SK-N-SH treated with all-trans-retinoic acid at 6 μM for 48 hours (cell line): ENCODE measurements around the gene USE1.

ENCODE experiments used
- ATAC-seq: fragments of 200-7000 bp; cut with Tn5 transposase; 3 replicates; pipeline ENCODE4 v1.9.1; 2020; ENCODE audit warnings: mild to moderate bottlenecking, moderate library complexity
- ARNTL ChIP-seq: fragments of 450-650 bp; formaldehyde crosslinking; IDR thresholded peaks from 2 replicates; pipeline ENCODE4 v1.5.0; 2020; ENCODE audit warnings: low read depth, mild to moderate bottlenecking, moderate library complexity, borderline replicate concordance
- BACH2 ChIP-seq: fragments of 250-450 bp; sonication (Bioruptor Pico); IDR thresholded peaks from 2 replicates; pipeline ENCODE4 v1.9.0; 2021; ENCODE audit warnings: mild to moderate bottlenecking, borderline replicate concordance
- CREB5 ChIP-seq: fragments of 250-450 bp; sonication (Bioruptor Pico); IDR thresholded peaks from 2 replicates; pipeline ENCODE4 v1.5.1; 2020; ENCODE audit warnings: low read depth, mild to moderate bottlenecking, moderate library complexity
- CSDC2 ChIP-seq: fragments of 250-450 bp; sonication (Bioruptor Pico); IDR thresholded peaks from 2 replicates; pipeline ENCODE4 v1.5.0; 2020; ENCODE audit warnings: mild to moderate bottlenecking, moderate library complexity
- CSRNP3 ChIP-seq: fragments of 250-450 bp; sonication (Bioruptor Pico); IDR thresholded peaks from 2 replicates; pipeline ENCODE4 v1.5.1; 2021; ENCODE audit warnings: mild to moderate bottlenecking, moderate library complexity
- ESRRG ChIP-seq: fragments of 250-450 bp; sonication (Bioruptor Pico); IDR thresholded peaks from 2 replicates; pipeline ENCODE4 v1.6.1; 2021; ENCODE audit warnings: mild to moderate bottlenecking
- GLIS3 ChIP-seq: fragments of 250-450 bp; sonication (Bioruptor Pico); IDR thresholded peaks from 2 replicates; pipeline ENCODE4 v1.5.0; 2020; ENCODE audit warnings: mild to moderate bottlenecking, moderate library complexity
- ISL1 ChIP-seq: fragments of 250-450 bp; sonication (Bioruptor Pico); IDR thresholded peaks from 2 replicates; pipeline ENCODE4 v2.1.2; 2022; ENCODE audit warnings: mild to moderate bottlenecking, moderate library complexity
- OSR1 ChIP-seq: fragments of 250-450 bp; sonication (Bioruptor Pico); IDR thresholded peaks from 2 replicates; pipeline ENCODE4 v1.8.0; 2022; ENCODE audit warnings: moderate library complexity, mild to moderate bottlenecking, inconsistent platforms
- PATZ1 ChIP-seq: fragments of 250-450 bp; sonication (Bioruptor Pico); IDR thresholded peaks from 2 replicates; pipeline ENCODE4 v1.8.0; 2020; ENCODE audit warnings: mild to moderate bottlenecking, moderate library complexity, borderline replicate concordance
- POU6F1 ChIP-seq: fragments of 250-450 bp; sonication (Bioruptor Pico); IDR thresholded peaks from 2 replicates; pipeline ENCODE4 v1.8.0; 2021; ENCODE audit warnings: low read depth, mild to moderate bottlenecking, moderate library complexity, borderline replicate concordance
- RARB ChIP-seq: fragments of 250-450 bp; sonication (Bioruptor Pico); IDR thresholded peaks from 2 replicates; pipeline ENCODE4 v1.8.0; 2021; ENCODE audit warnings: mild to moderate bottlenecking, moderate library complexity
- SNAI2 ChIP-seq: fragments of 250-450 bp; sonication (Bioruptor Pico); IDR thresholded peaks from 2 replicates; pipeline ENCODE4 v1.5.0; 2020; ENCODE audit warnings: mild to moderate bottlenecking, moderate library complexity
- TOX ChIP-seq: fragments of 250-450 bp; sonication (Bioruptor Pico); IDR thresholded peaks from 2 replicates; pipeline ENCODE4 v1.8.0; 2021; ENCODE audit warnings: mild to moderate bottlenecking, moderate library complexity, borderline replicate concordance
- TSHZ2 ChIP-seq: fragments of 250-450 bp; sonication (Bioruptor Pico); IDR thresholded peaks from 2 replicates; pipeline ENCODE4 v1.5.0; 2020; ENCODE audit warnings: mild to moderate bottlenecking, moderate library complexity
- ZFP30 ChIP-seq: fragments of 450-650 bp; formaldehyde crosslinking; IDR thresholded peaks from 2 replicates; pipeline ENCODE4 v1.5.0; 2022; ENCODE audit warnings: mild to moderate bottlenecking, moderate library complexity
- ZNF565 ChIP-seq: fragments of 450-650 bp; formaldehyde crosslinking; conservative IDR thresholded peaks from 2 replicates; pipeline ENCODE4 v1.5.0; 2020; ENCODE audit warnings: low read depth, mild to moderate bottlenecking, moderate library complexity
- ZNF70 ChIP-seq: fragments of 450-650 bp; formaldehyde crosslinking; IDR thresholded peaks from 2 replicates; pipeline ENCODE4 v1.5.0; 2020; ENCODE audit warnings: mild to moderate bottlenecking, moderate library complexity
- ZNF8 ChIP-seq: fragments of 450-650 bp; formaldehyde crosslinking; IDR thresholded peaks from 2 replicates; pipeline ENCODE4 v1.5.0; 2020; ENCODE audit warnings: mild to moderate bottlenecking, moderate library complexity

USE1 gene

GRCh38 chr19:17262557-17262956 lies 47.4 kb downstream of the USE1 start:
- no peak for ATAC-seq
- TF ChIP-seq BACH2 (CRISPR knock-in tag) (no peak), PATZ1 (CRISPR knock-in tag) (no peak), SNAI2 (no peak), GLIS3 (no peak)

- ATAC-seq = no peak
- no peak for TF ChIP-seq RARB (CRISPR knock-in tag)
- TF ChIP-seq TOX (CRISPR knock-in tag) = no peak
- no peak for TF ChIP-seq SNAI2
- TF ChIP-seq ZNF70 (CRISPR knock-in tag) = no peak
- no peak for TF ChIP-seq CSRNP3 (CRISPR knock-in tag)
- TF ChIP-seq ZNF565 = no peak
- no peak for TF ChIP-seq TSHZ2 (CRISPR knock-in tag)
- TF ChIP-seq ISL1 (CRISPR knock-in tag) = no peak
- no peak for TF ChIP-seq CSDC2 (CRISPR knock-in tag)
- TF ChIP-seq POU6F1 (CRISPR knock-in tag) = no peak
- no peak for TF ChIP-seq ZNF8 (CRISPR knock-in tag)
These were observed 48.8 kb downstream of the USE1 start for GRCh38 chr19:17263712-17264640.

GRCh38 chr19:17264641-17264979 lies 49.5 kb downstream of the USE1 start, which contains the start of gene USHBP1:
Gene USHBP1 (minus strand): TSS chr19:17264745. CDS start chr19:17264299, 446 bp downstream.
- no peak for TF ChIP-seq GLIS3
- TF ChIP-seq ISL1 (CRISPR knock-in tag) = no peak
- TF ChIP-seq OSR1 (CRISPR knock-in tag) = no peak
- TF ChIP-seq SNAI2 = no peak
- no peak for TF ChIP-seq TOX (CRISPR knock-in tag)
- no peak for TF ChIP-seq BACH2 (CRISPR knock-in tag)
- ATAC-seq = no peak

GRCh38 chr19:17266026-17266425 lies 50.9 kb downstream of the USE1 start:
- no peak for ATAC-seq
- TF ChIP-seq POU6F1 (CRISPR knock-in tag) (no peak), ZFP30 (CRISPR knock-in tag) (no peak), ESRRG (CRISPR knock-in tag) (no peak), ARNTL (no peak), BACH2 (CRISPR knock-in tag) (no peak), CREB5 (CRISPR knock-in tag) (no peak), SNAI2 (no peak), GLIS3 (no peak), PATZ1 (CRISPR knock-in tag) (no peak), ZNF565 (no peak), TOX (CRISPR knock-in tag) (no peak), OSR1 (CRISPR knock-in tag) (no peak), CSRNP3 (CRISPR knock-in tag) (no peak), RARB (CRISPR knock-in tag) (no peak)
